Activated CD4-positive, alpha-beta memory T cell treated with anti-CD3 and anti-CD28 coated beads, Interleukin-2, amount 10 ng/mL, durations not matched to agents 7 days and 5 days (primary cell): ENCODE measurements around the gene PGRMC2. TPM values are rescaled to one million over a fixed set of nuclear protein-coding genes. Genes with fewer than 3 reads are reported as not detected.

Experiments
- CTCF ChIA-PET: fragments of 350-600 bp; sonication (Branson Sonifier 250); formaldehyde crosslinking; loops from one replicate; lab custom pipeline; 2021; ENCODE audit warnings: antibody characterized with exemption, inconsistent platforms; lab: Charles Lee
- POLR2A ChIA-PET: fragments of 350-600 bp; sonication (Branson Sonifier 250); formaldehyde crosslinking; loops from one replicate; lab custom pipeline; 2021; ENCODE audit warnings: antibody characterized with exemption; lab: Charles Lee
- DNase-seq: peaks from one replicate; pipeline ENCODE4 v3.0.0-alpha.2; 2020
- H3K27ac Mint-ChIP-seq: one replicate; pipeline ENCODE4 v1.8.0; 2021; ENCODE audit warnings: mild to moderate bottlenecking, mixed read lengths
- H3K27me3 Mint-ChIP-seq: one replicate; pipeline ENCODE4 v1.8.0; 2021; ENCODE audit warnings: mixed read lengths
- H3K36me3 Mint-ChIP-seq: one replicate; pipeline ENCODE4 v1.8.0; 2021; ENCODE audit warnings: low read depth, mixed read lengths
- H3K4me1 Mint-ChIP-seq: one replicate; pipeline ENCODE4 v1.8.0; 2021; ENCODE audit warnings: mixed read lengths
- H3K4me3 Mint-ChIP-seq: one replicate; pipeline ENCODE4 v1.8.0; 2021; ENCODE audit warnings: mild to moderate bottlenecking, mixed read lengths
- H3K9me3 Mint-ChIP-seq: one replicate; pipeline ENCODE4 v1.8.0; 2021; ENCODE audit warnings: mixed read lengths
- total RNA-seq, 2 experiments: library from RNA; stranded (reverse); gene quantifications; one replicate each; pipeline ENCODE4 v1.2.3, GENCODE V29; 2021

PGRMC2 gene
- total RNA-seq, 2 experiments from 2014 or later = 44.3 to 46.0 TPM

GRCh38 chr4:128294464-128294863 lies 6.9 kb upstream of the PGRMC2 start:
- H3K36me3 Mint-ChIP-seq = no peaks in the 10 kb centered on the region
- ChIA-PET POLR2A (interaction anchor here (0.7 kb wide), 1 partner anchor 98 kb away, joined by 3 read pairs; no protein-coding TSS in a partner anchor), CTCF (no interaction called here)
- DNase-seq = no peak
- peaks cover 3% of the 10 kb centered on the region for H3K4me1 Mint-ChIP-seq
- peaks cover 2% of the 10 kb centered on the region for H3K27me3 Mint-ChIP-seq
- no peaks in the 10 kb centered on the region for H3K9me3 Mint-ChIP-seq
- H3K4me3 Mint-ChIP-seq = no peak overlapping the region
- H3K27ac Mint-ChIP-seq = no peak overlapping the region

GRCh38 chr4:128292349-128292748 lies 4.7 kb upstream of the PGRMC2 start:
- ChIA-PET POLR2A (interaction anchor here (1.1 to 1.5 kb wide), 2 partner anchors 12 to 328 kb away, joined by 3 read pairs; partner anchors contain the start of genes ABHD18 and MFSD8), CTCF (no interaction called here)
- H3K36me3 Mint-ChIP-seq = no peaks in the 10 kb centered on the region
- peaks cover 2% of the 10 kb centered on the region for H3K27me3 Mint-ChIP-seq
- no peak for DNase-seq
- H3K4me3 Mint-ChIP-seq = no peak overlapping the region
- H3K9me3 Mint-ChIP-seq = no peaks in the 10 kb centered on the region
- H3K4me1 Mint-ChIP-seq = peaks cover 11% of the 10 kb centered on the region
- H3K27ac Mint-ChIP-seq = no peak overlapping the region

GRCh38 chr4:128291096-128291495 lies 3.5 kb upstream of the PGRMC2 start:
- ChIA-PET POLR2A (interaction anchor here (1.5 kb wide), 1 partner anchor 13 kb away, joined by 3 read pairs; no protein-coding TSS in a partner anchor), CTCF (no interaction called here)
- Mint-ChIP-seq H3K36me3 (no peaks in the 10 kb centered on the region), H3K27me3 (peaks cover 2% of the 10 kb centered on the region), H3K9me3 (no peaks in the 10 kb centered on the region), H3K4me3 (no peak overlapping the region), H3K27ac (no peak overlapping the region), H3K4me1 (peaks cover 16% of the 10 kb centered on the region)
- DNase-seq = no peak

GRCh38 chr4:128290526-128290925 lies 2.9 kb upstream of the PGRMC2 start:
- H3K27me3 Mint-ChIP-seq = peaks cover 2% of the 10 kb centered on the region
- no peaks in the 10 kb centered on the region for H3K9me3 Mint-ChIP-seq
- CTCF ChIA-PET = no interaction called here
- DNase-seq = no peak
- no peaks in the 10 kb centered on the region for H3K36me3 Mint-ChIP-seq
- no peak overlapping the region for H3K27ac Mint-ChIP-seq
- POLR2A ChIA-PET = no interaction called here
- H3K4me3 Mint-ChIP-seq = no peak overlapping the region
- H3K4me1 Mint-ChIP-seq = peaks cover 21% of the 10 kb centered on the region

- Mint-ChIP-seq H3K27ac (no peak overlapping the region), H3K36me3 (no peaks in the 10 kb centered on the region), H3K27me3 (peaks cover 2% of the 10 kb centered on the region), H3K4me3 (no peak overlapping the region), H3K9me3 (no peaks in the 10 kb centered on the region), H3K4me1 (peaks cover 28% of the 10 kb centered on the region)
- POLR2A ChIA-PET = interaction anchor here (1.0 to 2.0 kb wide), 4 partner anchors 8 to 520 kb away, joined by 3 to 9 read pairs (median 3); partner anchors contain the start of genes JADE1, LARP1B and PLK4
- CTCF ChIA-PET = interaction anchor here (0.9 kb wide), 1 partner anchor 12 kb away, joined by 3 read pairs; no protein-coding TSS in a partner anchor
- DNase-seq = no peak
Measured at GRCh38 chr4:128289523-128290158, 2.0 kb upstream of the PGRMC2 start.

- Mint-ChIP-seq H3K4me3 (peak overlapping the region; percentile 96), H3K4me1 (peaks cover 31% of the 10 kb centered on the region), H3K27me3 (peaks cover 2% of the 10 kb centered on the region), H3K27ac (peak overlapping the region; percentile 74), H3K9me3 (no peaks in the 10 kb centered on the region), H3K36me3 (peaks cover 7% of the 10 kb centered on the region)
- ChIA-PET CTCF (interaction anchor here (0.9 to 1.6 kb wide), 2 partner anchors 9 to 13 kb away, joined by 3 to 4 read pairs; no protein-coding TSS in a partner anchor), POLR2A (interaction anchor here (1.0 to 4.0 kb wide), 7 partner anchors 9 to 806 kb away, joined by 3 to 37 read pairs (median 9); partner anchors contain the start of genes ABHD18, C4orf33, LARP1B and MFSD8)
- DNase-seq = peak; percentile 19
Measured at GRCh38 chr4:128288689-128289106, 1.1 kb upstream of the PGRMC2 start.

GRCh38 chr4:128287871-128288688 lies 467 bp upstream of the PGRMC2 start:
- H3K4me3 Mint-ChIP-seq = peak overlapping the region; percentile 96
- no peaks in the 10 kb centered on the region for H3K9me3 Mint-ChIP-seq
- peaks cover 2% of the 10 kb centered on the region for H3K27me3 Mint-ChIP-seq
- DNase-seq = peak; percentile 99
- POLR2A ChIA-PET = interaction anchor here (1.0 to 4.0 kb wide), 7 partner anchors 10 to 807 kb away, joined by 3 to 37 read pairs (median 9); partner anchors contain the start of genes ABHD18, C4orf33, LARP1B and MFSD8
- H3K36me3 Mint-ChIP-seq = peaks cover 7% of the 10 kb centered on the region
- H3K4me1 Mint-ChIP-seq = peaks cover 31% of the 10 kb centered on the region
- peak overlapping the region; percentile 74 for H3K27ac Mint-ChIP-seq
- CTCF ChIA-PET = interaction anchor here (1.6 kb wide), 1 partner anchor 10 kb away, joined by 4 read pairs; no protein-coding TSS in a partner anchor

- ChIA-PET CTCF (interaction anchor here (0.5 to 1.1 kb wide), 6 partner anchors 95 to 801 kb away, joined by 3 to 4 read pairs (median 3); no protein-coding TSS in a partner anchor), POLR2A (interaction anchor here (0.7 to 4.0 kb wide), 8 partner anchors 10 to 808 kb away, joined by 3 to 37 read pairs (median 6); partner anchors contain the start of genes ABHD18, C4orf33, JADE1 and LARP1B)
- peak overlapping the region; percentile 74 for H3K27ac Mint-ChIP-seq
- peak; percentile 32 for DNase-seq
- peaks cover 2% of the 10 kb centered on the region for H3K27me3 Mint-ChIP-seq
- H3K36me3 Mint-ChIP-seq = peaks cover 15% of the 10 kb centered on the region
- peaks cover 33% of the 10 kb centered on the region for H3K4me1 Mint-ChIP-seq
- H3K4me3 Mint-ChIP-seq = peak overlapping the region; percentile 96
- H3K9me3 Mint-ChIP-seq = no peaks in the 10 kb centered on the region
Measured at GRCh38 chr4:128286474-128287058, 1.0 kb downstream of the PGRMC2 start.

- CTCF ChIA-PET = interaction anchor here (0.8 to 1.1 kb wide), 4 partner anchors 93 to 570 kb away, joined by 3 read pairs; no protein-coding TSS in a partner anchor
- no peak for DNase-seq
- Mint-ChIP-seq H3K4me1 (peaks cover 36% of the 10 kb centered on the region), H3K27ac (no peak overlapping the region), H3K4me3 (peak overlapping the region; percentile 96), H3K9me3 (no peaks in the 10 kb centered on the region), H3K27me3 (no peaks in the 10 kb centered on the region), H3K36me3 (peaks cover 23% of the 10 kb centered on the region)
- POLR2A ChIA-PET = interaction anchor here (1.2 to 4.0 kb wide), 4 partner anchors 9 to 527 kb away, joined by 3 to 37 read pairs (median 18); partner anchors contain the start of genes ABHD18, LARP1B and MFSD8
Measured at GRCh38 chr4:128285085-128285997, 2.3 kb downstream of the PGRMC2 start.

- POLR2A ChIA-PET = no interaction called here
- DNase-seq = no peak
- peaks cover 24% of the 10 kb centered on the region for H3K36me3 Mint-ChIP-seq
- peaks cover 40% of the 10 kb centered on the region for H3K4me1 Mint-ChIP-seq
- no peaks in the 10 kb centered on the region for H3K9me3 Mint-ChIP-seq
- no peak overlapping the region for H3K27ac Mint-ChIP-seq
- no peak overlapping the region for H3K4me3 Mint-ChIP-seq
- H3K27me3 Mint-ChIP-seq = no peaks in the 10 kb centered on the region
- CTCF ChIA-PET = interaction anchor here (0.6 kb wide), 1 partner anchor 1822 kb away, joined by 3 read pairs; no protein-coding TSS in a partner anchor
Measured at GRCh38 chr4:128284317-128284716, 3.3 kb downstream of the PGRMC2 start.

GRCh38 chr4:128283071-128283470 lies 4.5 kb downstream of the PGRMC2 start:
- no peak overlapping the region for H3K4me3 Mint-ChIP-seq
- POLR2A ChIA-PET = no interaction called here
- no peak for DNase-seq
- peaks cover 24% of the 10 kb centered on the region for H3K36me3 Mint-ChIP-seq
- H3K4me1 Mint-ChIP-seq = peaks cover 34% of the 10 kb centered on the region
- no peaks in the 10 kb centered on the region for H3K9me3 Mint-ChIP-seq
- H3K27ac Mint-ChIP-seq = no peak overlapping the region
- CTCF ChIA-PET = interaction anchor here (1.0 kb wide), 1 partner anchor 318 kb away, joined by 4 read pairs; the partner anchor contains the start of genes ABHD18 and MFSD8
- H3K27me3 Mint-ChIP-seq = no peaks in the 10 kb centered on the region
